HFFc6 (cell line): ENCODE results near the gene ST3GAL6. TPM values are rescaled to one million over a fixed set of nuclear protein-coding genes. Genes with fewer than 3 reads are reported as not detected.

Experiments used
- DNase-seq: peaks from one replicate; pipeline ENCODE4 v3.0.0-alpha.2; 2018
- H3K27ac Mint-ChIP-seq: 2 replicates; pipeline ENCODE4 v1.8.0; 2020; ENCODE audit warnings: mild to moderate bottlenecking, mixed read lengths
- H3K27me3 Mint-ChIP-seq: 2 replicates; pipeline ENCODE4 v1.8.0; 2021; ENCODE audit warnings: mild to moderate bottlenecking, moderate library complexity, mixed read lengths; ENCODE audit not compliant: insufficient read depth
- H3K36me3 Mint-ChIP-seq: 2 replicates; pipeline ENCODE4 v1.8.0; 2021; ENCODE audit warnings: low read depth, mixed read lengths
- H3K4me1 Mint-ChIP-seq: 2 replicates; pipeline ENCODE4 v1.8.0; 2020; ENCODE audit warnings: low read depth, mixed read lengths
- H3K4me3 Mint-ChIP-seq: 2 replicates; pipeline ENCODE4 v1.8.0; 2020; ENCODE audit warnings: mild to moderate bottlenecking, moderate library complexity, mixed read lengths
- H3K9me3 Mint-ChIP-seq: 2 replicates; pipeline ENCODE4 v1.8.0; 2020; ENCODE audit warnings: mild to moderate bottlenecking, mixed read lengths
- CTCF ChIP-seq: fragments of 200-600 bp; sonication (generic); IDR thresholded peaks from 2 replicates; pipeline ENCODE4 v1.5.0; 2021; ENCODE audit warnings: antibody characterized with exemption, mild to moderate bottlenecking
- total RNA-seq, 6 experiments: library from RNA; stranded (reverse); fragmentation: NEBNext Ultra II Directional; extraction: Animal tissue kit (Norgen Biotek cat#: 25700); gene quantifications; 2 replicates in 1 of 6; 3 replicates in 5 of 6; pipeline ENCODE4 v1.2.3, GENCODE V29; 2021

ST3GAL6 gene
- total RNA-seq, 6 experiments from 2014 or later, result not detected

GRCh38 chr3:98778852-98779413 lies 15.8 kb downstream of the ST3GAL6 start:
- Mint-ChIP-seq H3K27me3 (peaks cover 13% of the 10 kb centered on the region), H3K27ac (peak overlapping the region; percentile 82), H3K4me3 (peak overlapping the region; percentile 63), H3K4me1 (peaks cover 43% of the 10 kb centered on the region), H3K36me3 (no peaks in the 10 kb centered on the region), H3K9me3 (no peaks in the 10 kb centered on the region)
- no peak for TF ChIP-seq CTCF
- peak; percentile 78 for DNase-seq

GRCh38 chr3:98779541-98780335 lies 16.6 kb downstream of the ST3GAL6 start:
- peak overlapping the region; percentile 82 for H3K27ac Mint-ChIP-seq
- peak overlapping the region; percentile 63; the same call in 1 of the 2 replicates for H3K4me3 Mint-ChIP-seq
- DNase-seq, result no peak
- no peaks in the 10 kb centered on the region for H3K36me3 Mint-ChIP-seq
- H3K4me1 Mint-ChIP-seq, result peaks cover 50% of the 10 kb centered on the region
- no peaks in the 10 kb centered on the region for H3K9me3 Mint-ChIP-seq
- peaks cover 13% of the 10 kb centered on the region for H3K27me3 Mint-ChIP-seq
- TF ChIP-seq CTCF, result no peak

GRCh38 chr3:98780343-98780742 lies 17.2 kb downstream of the ST3GAL6 start:
- no peak for TF ChIP-seq CTCF
- Mint-ChIP-seq H3K36me3 (no peaks in the 10 kb centered on the region), H3K27ac (peak overlapping the region; percentile 82; the same call in 1 of the 2 replicates), H3K9me3 (no peaks in the 10 kb centered on the region), H3K4me1 (peaks cover 56% of the 10 kb centered on the region), H3K27me3 (peaks cover 13% of the 10 kb centered on the region), H3K4me3 (peak overlapping the region; percentile 16; the same call in 1 of the 2 replicates)
- no peak for DNase-seq

- H3K9me3 Mint-ChIP-seq, result no peaks in the 10 kb centered on the region
- TF ChIP-seq CTCF, result no peak
- H3K4me3 Mint-ChIP-seq, result no peak overlapping the region
- no peaks in the 10 kb centered on the region for H3K36me3 Mint-ChIP-seq
- DNase-seq, result no peak
- H3K4me1 Mint-ChIP-seq, result peaks cover 63% of the 10 kb centered on the region
- H3K27ac Mint-ChIP-seq, result no peak overlapping the region
- H3K27me3 Mint-ChIP-seq, result peaks cover 5% of the 10 kb centered on the region
These were observed 19.8 kb downstream of the ST3GAL6 start for GRCh38 chr3:98782824-98783500.

- no peak for TF ChIP-seq CTCF
- Mint-ChIP-seq H3K27ac (no peak overlapping the region), H3K36me3 (no peaks in the 10 kb centered on the region), H3K4me1 (peaks cover 52% of the 10 kb centered on the region), H3K9me3 (no peaks in the 10 kb centered on the region), H3K27me3 (peaks cover 5% of the 10 kb centered on the region), H3K4me3 (no peak overlapping the region)
- DNase-seq, result no peak
These were observed 20.9 kb downstream of the ST3GAL6 start for GRCh38 chr3:98784042-98784441.
